ENCODE data around the gene DCP2.

Gene DCP2

GRCh38 chr5:113060408-113061025 is 83.9 kb downstream of the DCP2 start:
- DNase-seq (ENCODE audit: low read depth) = no peak
- H3K4me3 ChIP-seq (ENCODE audit: low read depth, low read length) = no peak overlapping the region

GRCh38 chr5:113061846-113062780 is 85.5 kb downstream of the DCP2 start:
- H3K4me3 ChIP-seq (ENCODE audit: low read depth, low read length) = no peak overlapping the region
- no peak for DNase-seq (ENCODE audit: low read depth)

- H3K4me3 ChIP-seq (ENCODE audit: low read depth, low read length) = no peak overlapping the region
- DNase-seq (ENCODE audit: low read depth) = no peak
Observed at GRCh38 chr5:113062869-113063508, 86.4 kb downstream of the DCP2 start.

GRCh38 chr5:113063927-113064326 is 87.3 kb downstream of the DCP2 start:
- H3K4me3 ChIP-seq (ENCODE audit: low read depth, low read length) = no peak overlapping the region
- DNase-seq (ENCODE audit: low read depth) = no peak

- H3K4me3 ChIP-seq (ENCODE audit: low read depth, low read length) = no peak overlapping the region
- no peak for DNase-seq (ENCODE audit: low read depth)
Observed at GRCh38 chr5:113064806-113065205, 88.2 kb downstream of the DCP2 start.

- no peak for DNase-seq (ENCODE audit: low read depth)
Observed at GRCh38 chr5:113065626-113066025, 89.0 kb downstream of the DCP2 start.

GRCh38 chr5:113067635-113068344 is 91.2 kb downstream of the DCP2 start:
- no peak for DNase-seq (ENCODE audit: low read depth)
- no peak overlapping the region for H3K4me3 ChIP-seq (ENCODE audit: low read depth, low read length)

More at GRCh38 chr5:113065626-113066025, 89.0 kb downstream of the DCP2 start:
- H3K4me3 ChIP-seq (ENCODE audit: low read depth, low read length) = no peak overlapping the region

- H3K4me3 ChIP-seq (ENCODE audit: low read depth, low read length) = no peak overlapping the region
- no peak for DNase-seq (ENCODE audit: low read depth)
Observed at GRCh38 chr5:113068559-113068958, 92.0 kb downstream of the DCP2 start.

Data from skeletal muscle cell (primary cell).